ENCODE measurements around the gene ICA1.
"Not testable (repeated sequence)": the region's sequence is repeated elsewhere in the genome, so short reads cannot be mapped to it uniquely, and the experiment has no call there.

DNA sequence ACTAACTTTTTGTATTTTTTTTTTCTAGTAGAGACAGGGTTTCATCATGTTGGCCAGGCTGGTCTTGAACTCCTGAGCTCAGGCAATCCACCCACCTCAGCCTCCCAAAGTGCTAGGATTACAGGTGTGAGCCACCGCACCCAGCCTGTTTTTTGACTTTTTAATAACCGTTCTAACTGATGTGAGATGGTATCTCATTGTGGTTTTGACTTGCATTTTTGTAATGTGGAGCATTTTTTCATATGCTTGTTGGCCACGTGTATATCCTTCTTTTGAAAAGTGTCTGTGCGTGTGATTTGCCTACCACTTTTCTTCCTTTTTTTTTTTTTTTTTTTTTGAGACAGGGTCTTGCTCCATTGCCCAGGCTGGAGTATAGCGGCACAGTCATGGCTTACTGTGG is 198.7 kb downstream of the ICA1 start:
- TF ChIP-seq, protein P1, sequence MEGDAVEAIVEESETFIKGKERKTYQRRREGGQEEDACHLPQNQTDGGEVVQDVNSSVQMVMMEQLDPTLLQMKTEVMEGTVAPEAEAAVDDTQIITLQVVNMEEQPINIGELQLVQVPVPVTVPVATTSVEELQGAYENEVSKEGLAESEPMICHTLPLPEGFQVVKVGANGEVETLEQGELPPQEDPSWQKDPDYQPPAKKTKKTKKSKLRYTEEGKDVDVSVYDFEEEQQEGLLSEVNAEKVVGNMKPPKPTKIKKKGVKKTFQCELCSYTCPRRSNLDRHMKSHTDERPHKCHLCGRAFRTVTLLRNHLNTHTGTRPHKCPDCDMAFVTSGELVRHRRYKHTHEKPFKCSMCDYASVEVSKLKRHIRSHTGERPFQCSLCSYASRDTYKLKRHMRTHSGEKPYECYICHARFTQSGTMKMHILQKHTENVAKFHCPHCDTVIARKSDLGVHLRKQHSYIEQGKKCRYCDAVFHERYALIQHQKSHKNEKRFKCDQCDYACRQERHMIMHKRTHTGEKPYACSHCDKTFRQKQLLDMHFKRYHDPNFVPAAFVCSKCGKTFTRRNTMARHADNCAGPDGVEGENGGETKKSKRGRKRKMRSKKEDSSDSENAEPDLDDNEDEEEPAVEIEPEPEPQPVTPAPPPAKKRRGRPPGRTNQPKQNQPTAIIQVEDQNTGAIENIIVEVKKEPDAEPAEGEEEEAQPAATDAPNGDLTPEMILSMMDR (IDR thresholded peaks at IDR 0.05) = not testable (repeated sequence)
- not testable (repeated sequence) for TF ChIP-seq EP300 (IDR thresholded peaks at IDR 0.05)

Data from stomach (tissue), 4 donors.